Measurements from ENCODE around the gene ZNF438.
"Not testable (repeated sequence)": the region's sequence is repeated elsewhere in the genome, so short reads cannot be mapped to it uniquely, and the experiment has no call there.

ZNF438 gene, protein sequence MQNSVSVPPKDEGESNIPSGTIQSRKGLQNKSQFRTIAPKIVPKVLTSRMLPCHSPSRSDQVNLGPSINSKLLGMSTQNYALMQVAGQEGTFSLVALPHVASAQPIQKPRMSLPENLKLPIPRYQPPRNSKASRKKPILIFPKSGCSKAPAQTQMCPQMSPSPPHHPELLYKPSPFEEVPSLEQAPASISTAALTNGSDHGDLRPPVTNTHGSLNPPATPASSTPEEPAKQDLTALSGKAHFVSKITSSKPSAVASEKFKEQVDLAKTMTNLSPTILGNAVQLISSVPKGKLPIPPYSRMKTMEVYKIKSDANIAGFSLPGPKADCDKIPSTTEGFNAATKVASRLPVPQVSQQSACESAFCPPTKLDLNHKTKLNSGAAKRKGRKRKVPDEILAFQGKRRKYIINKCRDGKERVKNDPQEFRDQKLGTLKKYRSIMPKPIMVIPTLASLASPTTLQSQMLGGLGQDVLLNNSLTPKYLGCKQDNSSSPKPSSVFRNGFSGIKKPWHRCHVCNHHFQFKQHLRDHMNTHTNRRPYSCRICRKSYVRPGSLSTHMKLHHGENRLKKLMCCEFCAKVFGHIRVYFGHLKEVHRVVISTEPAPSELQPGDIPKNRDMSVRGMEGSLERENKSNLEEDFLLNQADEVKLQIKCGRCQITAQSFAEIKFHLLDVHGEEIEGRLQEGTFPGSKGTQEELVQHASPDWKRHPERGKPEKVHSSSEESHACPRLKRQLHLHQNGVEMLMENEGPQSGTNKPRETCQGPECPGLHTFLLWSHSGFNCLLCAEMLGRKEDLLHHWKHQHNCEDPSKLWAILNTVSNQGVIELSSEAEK

DNA sequence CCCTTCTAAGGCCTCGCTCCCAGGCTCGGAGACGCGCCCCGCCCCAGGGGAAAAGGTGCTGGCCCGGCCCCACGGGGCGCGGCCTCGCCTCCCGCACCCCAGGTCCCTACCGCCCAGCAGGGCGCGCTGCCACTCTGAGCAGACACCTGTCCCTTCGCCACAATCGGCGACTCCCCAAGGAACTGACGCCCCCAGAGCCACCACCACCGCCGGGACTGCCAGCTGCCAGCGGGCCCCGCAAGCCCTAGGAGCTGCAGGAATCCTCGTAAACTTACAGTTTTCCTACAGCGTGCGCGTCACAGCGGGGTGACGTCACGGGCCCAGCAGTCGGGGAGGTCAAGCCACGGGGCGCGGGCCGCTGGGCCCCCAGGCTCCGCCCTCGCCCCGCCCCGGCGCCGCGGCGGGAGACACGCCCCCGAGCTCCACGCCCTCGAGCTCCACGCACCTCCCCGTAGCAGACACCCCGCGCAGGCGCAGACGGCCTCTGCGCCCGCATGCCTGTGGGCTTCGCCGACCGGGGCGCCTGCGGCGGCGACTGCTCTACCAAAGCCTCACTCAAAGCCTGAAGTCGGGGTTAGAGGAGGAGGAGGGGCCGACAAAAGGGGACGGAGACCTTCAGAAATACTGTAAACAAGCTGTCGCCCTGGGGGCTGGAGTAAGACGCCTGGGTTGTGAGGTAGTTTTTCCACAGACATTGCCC lies at the start of gene ZNF438:
TSS of gene ZNF438 (minus strand) at position 308 of the 700 bp plus-strand sequence. CDS start 154,831 bp downstream, outside the sequence.
- peak; percentile 97 for DNase-seq (ENCODE audit: low spot score)

DNA sequence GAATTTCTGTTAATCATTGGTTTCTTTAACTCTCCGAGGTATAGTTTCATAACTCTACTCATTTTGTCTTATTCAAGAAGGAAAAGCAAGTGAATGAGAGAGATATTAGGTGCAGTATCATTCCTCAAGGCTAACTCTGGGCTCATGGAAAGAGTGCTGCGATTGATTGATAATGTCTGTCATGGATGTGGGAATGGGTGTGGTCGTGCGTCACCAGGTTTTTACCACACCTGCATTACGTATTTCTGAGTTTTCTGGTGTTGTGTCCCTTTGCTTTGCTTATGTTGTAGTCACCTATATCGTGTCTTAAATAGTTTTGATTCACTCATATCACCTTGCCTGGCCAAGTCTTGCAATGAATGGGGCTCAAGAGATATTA lies 44.9 kb upstream of the ZNF438 start:
- no peak for DNase-seq (ENCODE audit: low spot score)

DNA sequence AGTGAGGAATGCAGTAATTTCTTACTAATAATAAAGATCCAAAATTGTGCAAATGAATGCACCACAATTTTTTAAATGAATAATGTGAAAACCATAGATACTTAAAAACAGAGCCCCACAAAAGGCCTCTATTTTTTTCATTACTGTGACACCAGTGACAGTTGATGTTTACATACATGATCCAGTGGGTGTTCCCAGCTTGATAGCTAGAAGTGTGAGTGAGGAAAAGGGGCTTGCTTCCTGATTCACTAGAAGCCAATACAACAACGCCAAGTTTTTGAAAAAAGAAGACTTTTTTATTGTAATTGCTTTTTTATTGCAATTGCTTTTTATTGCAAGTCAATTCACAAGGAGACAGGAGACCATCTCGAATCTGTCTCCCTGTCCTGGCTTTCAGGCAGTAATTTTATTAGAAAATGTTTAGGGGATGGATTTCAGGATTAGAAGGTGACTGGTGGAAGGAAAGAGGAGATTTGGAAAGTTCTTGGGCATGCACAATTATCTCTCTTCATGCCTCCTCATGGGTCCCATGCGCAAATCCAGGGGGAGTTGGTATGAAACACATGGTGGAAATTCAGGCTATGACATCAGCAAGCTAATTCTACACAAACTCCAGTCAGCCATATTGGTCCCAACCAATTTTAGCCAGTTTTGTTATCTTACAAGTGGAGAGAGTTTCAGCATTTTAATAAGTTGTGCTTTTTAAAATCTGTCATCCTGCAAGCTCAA lies 44.4 kb upstream of the ZNF438 start:
- no peak for DNase-seq (ENCODE audit: low spot score)

DNA sequence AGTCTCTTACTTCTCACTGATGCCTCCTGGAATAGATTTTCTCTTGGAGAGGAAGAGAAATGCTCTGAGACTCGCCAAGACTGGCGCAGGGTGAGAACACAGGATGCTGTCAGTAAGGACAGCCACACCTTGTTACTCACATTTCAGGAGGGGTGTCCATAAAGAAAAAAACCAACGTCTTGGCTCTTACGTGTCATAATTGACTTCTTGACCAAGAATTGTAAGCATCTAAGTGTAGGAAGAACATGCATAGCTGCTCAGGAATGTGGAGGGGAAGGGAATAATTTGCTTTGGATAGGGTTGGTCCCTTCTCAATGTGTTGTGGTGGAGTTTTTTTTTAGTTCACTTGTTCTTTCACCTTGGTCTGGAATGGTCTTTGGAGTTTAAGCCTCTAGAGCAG lies 43.8 kb upstream of the ZNF438 start:
- DNase-seq (ENCODE audit: low spot score) = no peak

DNA sequence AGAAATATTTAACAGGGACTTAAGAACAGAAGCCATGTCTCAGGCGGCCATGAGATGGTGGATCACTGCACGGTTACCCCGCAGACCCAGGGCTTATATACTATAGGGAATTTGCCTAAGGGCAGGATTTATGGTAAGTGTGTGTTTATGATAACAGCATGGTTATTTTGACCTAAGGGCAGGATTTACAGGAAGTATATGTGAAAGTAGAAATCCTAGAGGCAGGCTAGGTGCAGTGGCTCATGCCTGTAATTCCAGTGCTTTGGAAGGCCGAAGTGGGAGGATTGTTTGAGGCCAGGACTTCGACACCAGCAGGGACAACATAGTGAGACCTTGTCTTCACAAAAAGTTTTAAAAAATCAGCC lies 43.0 kb upstream of the ZNF438 start:
- DNase-seq (ENCODE audit: low spot score) = no peak

DNA sequence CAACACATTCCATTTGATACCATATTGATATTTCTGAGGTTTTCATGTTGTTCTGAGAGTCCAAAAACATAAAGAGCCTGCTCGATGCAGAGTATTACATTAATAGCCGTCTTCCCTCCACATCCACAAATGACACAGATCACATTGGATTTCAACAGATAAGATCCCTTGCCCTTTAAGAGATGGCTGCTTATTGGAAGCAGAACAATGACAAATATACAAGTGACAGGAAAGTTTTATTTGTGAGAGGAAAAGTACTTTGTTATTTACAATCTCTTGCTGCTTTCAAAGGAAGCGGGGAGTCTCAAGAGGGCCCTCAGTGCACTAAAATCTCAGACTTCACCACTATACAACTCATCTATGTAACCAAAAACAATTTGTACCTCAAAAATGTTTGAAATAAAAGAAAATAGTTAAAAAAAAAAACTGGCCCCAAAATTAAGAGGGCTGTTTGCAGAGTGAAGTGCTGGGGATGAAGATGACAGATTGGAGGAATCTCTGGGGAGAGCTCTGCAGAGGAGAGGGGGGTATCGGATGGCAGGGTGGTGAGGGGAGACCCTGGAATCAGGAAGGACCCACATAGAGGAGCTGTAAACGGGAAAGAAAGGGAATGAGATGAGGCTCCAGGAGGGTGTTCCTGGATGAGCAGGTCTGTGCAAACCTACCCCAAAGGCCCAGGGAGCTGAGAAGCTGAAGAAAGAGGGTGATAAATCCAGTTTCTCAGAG lies 42.5 kb upstream of the ZNF438 start:
- no peak for DNase-seq (ENCODE audit: low spot score)

DNA sequence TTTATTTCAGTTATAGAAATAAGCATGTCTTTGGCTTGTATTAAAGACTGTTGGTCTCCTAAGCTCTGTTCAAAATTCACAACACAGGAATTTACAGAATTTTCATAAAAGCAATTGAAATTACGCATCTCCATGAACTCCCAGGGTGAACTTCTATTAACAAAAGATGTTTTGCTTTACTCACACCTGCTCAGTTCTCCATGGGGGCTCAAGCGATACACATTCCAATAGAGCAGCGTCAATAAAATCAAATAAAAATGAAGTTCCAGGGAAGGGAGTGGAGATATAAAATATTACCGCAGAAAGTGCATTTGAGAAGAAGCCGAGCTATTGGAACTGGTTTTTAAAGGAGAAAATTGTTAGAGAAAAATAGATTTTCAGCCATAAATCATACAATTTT lies 41.5 kb upstream of the ZNF438 start:
- no peak for DNase-seq (ENCODE audit: low spot score)

DNA sequence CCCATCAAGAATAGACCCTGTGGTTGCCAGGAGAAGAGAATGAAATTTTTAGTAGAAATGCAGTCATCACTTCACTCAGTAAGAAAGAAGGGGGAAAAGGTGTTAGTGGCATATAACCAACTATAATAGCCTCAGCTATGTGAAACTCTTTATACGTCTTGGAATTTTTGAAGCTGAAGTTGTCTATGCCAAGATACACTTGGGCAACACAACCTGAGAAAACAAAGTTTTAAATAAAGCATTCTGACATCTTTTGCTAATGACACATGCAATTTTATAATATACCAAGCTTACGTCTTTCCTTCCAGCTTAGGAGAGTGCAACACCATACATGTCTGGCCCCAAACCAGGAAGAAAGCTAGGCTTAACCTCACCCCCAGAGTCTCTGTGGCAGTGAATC lies 40.8 kb upstream of the ZNF438 start:
- no peak for DNase-seq (ENCODE audit: low spot score)

DNA sequence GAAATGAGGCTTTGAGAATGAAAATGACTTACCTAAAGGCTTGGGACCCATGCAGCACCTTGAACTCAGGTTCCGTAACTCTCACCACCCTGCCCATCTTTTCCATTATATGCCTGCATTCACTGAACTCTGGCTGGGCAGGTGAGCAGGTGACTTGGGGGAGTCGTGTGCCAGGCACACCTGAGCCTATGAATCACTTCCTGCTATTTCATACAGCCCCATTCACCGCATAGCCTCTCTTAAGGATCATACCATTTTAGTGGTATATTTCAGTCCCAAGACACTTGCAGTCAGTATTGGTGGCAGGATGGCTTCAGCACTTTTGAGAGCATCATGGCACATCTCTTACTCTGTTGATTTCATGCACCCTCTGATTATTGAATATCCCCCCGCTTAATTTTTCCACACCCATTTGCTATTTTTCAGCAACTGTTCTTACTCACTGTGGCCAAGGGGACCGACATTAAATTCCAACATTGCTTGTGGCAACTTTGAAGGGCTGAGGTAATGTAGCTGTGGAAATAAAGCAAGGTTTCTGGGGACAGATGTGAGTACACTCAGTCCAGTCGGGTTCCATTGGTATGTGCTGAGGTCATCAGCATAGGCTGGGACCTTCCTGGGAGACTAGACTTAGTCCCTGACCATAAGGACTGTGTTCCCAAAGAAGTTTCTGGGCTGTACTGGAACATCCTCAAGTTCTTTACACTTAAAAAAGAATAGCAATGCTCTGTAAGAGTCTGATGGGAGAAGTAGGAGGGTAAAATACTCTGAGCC lies 39.8 kb upstream of the ZNF438 start:
- no peak for DNase-seq (ENCODE audit: low spot score)

DNA sequence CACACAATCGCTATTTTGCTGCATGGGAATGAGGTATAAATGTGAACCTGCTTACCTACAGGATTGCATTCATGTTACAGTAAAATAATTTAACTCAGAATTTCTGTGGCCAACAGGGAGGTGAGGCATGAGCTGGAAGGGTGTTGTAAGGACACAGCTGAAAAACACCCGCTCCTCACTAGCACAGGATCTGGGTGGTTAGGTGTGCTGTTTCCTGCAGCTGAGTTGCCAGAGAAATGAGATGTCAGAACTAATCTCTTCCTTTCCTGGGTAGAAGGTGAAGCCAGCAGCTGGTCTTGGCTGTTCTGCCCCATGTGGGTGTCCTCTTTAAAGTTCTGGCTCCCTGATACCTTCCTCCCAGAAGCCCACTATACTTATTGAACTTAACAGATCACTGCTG lies 39.0 kb upstream of the ZNF438 start:
- no peak for DNase-seq (ENCODE audit: low spot score)

DNA sequence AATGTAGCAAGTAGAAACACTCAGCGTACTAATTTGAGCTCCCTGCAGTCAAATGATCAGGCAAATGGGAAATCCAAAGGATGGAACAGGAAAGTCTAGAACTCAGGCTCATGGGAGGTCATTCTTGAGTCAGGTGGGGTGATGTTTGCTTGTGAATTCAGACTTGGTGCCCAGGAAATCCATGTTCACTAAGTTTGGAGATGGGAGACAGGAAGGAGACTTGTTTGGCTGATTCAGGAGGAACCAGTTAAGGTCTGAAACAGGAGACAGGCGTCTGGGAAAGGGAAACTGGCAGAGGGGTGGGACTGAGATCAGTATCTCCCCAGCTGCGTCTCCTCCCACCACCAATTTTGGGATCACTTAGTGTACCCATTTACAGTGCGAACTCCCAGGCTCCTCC lies 38.4 kb upstream of the ZNF438 start:
- DNase-seq (ENCODE audit: low spot score) = no peak

DNA sequence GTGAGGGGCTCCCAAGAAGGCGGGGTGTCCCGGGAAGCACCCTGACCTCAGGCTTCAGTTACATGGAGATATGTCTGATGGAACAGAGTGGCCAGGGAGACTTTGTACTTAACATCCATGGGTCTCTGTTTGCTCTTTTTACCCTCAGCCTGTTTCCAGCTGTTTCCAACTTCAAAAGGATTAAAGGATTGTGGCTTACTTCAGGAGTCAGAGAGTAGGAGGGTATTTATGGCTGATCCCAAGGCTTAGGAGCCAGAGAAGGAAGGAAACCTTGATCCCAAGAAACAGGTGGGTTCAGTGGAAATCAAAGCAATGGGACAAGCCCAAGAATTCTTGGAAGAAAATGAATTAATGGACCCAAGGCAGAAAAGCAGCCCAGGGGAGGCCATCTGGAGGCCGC lies 37.7 kb upstream of the ZNF438 start:
- DNase-seq (ENCODE audit: low spot score) = no peak

DNA sequence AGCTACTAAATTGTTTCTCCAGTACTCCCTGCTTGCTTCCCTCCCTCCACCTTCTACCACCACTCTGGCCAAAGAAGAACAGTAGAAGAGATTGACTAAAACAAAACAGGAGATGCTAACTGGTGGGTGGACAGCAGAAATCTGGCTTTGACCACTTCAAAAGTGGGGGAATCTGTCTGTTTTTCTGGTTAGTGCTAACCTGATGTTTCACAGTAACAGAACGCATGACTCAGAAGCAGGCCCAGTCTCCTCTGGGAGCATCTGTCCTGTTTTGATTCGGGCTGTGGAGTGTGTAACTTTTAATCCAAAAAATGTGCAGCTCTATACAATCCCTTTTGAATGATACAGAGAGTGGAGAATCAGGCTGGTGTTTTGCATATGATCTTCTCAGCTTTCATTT lies 32.7 kb upstream of the ZNF438 start:
- no peak for DNase-seq (ENCODE audit: low spot score)

DNA sequence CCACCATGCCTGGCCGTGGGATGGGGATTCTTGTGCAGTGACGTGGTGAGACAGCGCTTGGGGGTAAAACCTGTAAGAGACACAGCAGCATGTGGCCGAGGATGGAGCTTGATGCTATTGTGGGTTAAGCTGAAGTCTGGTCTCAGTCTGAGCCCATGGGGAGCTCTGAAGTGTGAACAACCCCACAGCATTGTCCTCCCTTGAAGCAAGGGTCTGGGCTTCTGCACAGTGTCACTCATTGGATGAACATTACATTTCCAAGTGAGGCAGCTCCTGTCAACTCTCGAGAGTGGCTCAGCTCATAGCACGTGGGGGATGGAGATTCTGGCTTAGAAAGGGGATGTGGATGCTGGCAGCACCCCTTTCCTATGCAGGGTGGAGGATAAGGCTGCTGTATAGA lies 32.2 kb upstream of the ZNF438 start:
- DNase-seq (ENCODE audit: low spot score) = no peak

DNA sequence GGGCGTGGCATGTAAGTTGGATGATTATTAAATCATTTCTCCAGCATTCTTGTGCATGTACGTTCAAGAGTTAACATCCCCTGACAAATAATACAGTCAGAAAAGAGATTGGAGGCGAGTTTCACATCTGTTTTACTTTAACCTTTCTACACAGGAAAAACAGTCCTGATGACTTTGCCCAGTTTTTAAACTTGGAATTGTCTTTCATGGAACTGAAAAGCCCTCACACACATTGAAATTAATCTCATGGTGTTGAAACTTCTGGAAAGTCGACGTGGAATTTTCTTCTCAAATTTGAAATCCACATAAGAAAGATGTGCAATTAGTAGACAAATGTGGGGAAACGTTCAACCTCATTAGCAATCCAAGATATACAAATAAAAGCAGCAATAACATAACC lies 31.2 kb upstream of the ZNF438 start:
- no peak for DNase-seq (ENCODE audit: low spot score)

DNA sequence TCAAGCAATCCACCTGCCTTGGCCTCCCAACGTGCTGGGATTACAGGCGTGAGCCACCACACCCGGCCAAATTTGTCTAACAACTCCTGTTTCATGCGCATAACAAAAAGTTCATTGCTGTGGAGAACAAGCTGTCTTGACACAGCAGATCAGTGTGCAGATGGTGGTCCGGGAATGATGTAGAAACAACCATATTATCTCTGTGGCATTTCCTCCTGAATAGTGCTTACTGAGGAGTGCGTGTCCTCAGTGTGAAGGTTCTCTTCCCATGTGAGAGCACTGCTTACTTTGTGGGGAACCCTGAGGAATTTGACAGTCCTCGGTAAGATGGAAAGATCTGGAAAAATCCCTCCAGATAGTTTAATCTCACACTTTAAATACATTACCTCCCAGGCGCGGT lies 30.3 kb upstream of the ZNF438 start:
- no peak for DNase-seq (ENCODE audit: low spot score)

DNA sequence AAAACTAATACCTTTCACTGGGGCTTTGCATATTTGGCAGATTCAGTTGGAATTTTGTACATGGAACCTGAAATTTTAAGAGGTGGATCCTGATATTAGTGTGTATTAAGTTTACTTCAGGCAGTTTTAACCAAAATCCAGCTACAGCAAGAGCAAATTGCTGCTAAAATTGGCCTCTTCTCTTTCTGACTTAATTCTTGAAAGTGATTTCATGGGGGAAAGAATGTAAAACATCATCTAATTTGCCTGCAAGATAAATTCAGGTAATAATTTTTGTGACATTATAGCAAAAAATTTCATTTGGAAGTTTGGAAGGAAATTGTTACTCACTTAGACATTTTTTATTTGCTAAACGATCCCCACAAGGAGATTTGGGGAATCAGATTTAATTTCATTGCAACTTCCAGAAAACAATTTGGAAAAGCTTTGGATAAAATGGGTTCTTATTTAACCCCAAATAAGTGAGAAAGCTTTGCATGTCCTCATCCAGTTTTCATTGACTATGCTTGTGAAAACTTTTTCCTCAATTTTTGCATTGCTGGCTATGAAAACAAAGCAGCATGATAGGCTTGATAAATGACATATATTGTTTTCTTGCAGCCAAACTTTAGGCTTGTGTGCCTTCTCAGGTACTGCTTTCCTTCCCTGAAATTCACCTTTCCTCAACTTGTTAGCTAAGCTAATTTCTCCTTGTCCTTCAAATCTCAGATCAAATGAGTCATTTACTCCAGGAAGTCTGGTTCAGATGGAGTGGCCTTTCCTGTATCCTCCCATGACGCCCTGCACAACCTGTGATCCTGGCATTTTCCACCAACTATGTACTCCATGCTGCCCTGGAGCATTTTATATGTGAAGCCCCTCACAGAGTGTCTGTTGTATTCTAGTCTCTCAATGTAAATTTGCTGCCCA lies 27.4 kb upstream of the ZNF438 start:
- no peak for DNase-seq (ENCODE audit: low spot score)

DNA sequence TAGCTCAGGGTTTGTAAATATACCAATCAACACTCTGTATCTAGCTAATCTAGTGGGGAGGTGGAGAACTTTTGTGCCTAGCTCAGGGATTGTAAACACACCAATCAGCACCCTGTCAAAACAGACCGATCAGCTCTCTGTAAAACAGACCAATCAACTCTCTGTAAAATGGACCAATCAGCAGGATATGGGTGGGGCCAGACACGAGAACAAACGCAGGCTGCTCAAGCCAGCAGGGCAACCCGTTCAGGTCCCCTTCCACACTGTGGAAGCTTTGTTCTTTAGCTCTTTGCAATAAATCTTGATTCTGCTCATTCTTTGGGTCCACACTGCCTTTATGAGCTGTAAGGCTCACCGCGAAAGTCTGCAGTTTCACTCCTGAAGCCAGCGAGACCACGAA lies 25.0 kb upstream of the ZNF438 start:
- not testable (repeated sequence) for DNase-seq (ENCODE audit: low spot score)

DNA sequence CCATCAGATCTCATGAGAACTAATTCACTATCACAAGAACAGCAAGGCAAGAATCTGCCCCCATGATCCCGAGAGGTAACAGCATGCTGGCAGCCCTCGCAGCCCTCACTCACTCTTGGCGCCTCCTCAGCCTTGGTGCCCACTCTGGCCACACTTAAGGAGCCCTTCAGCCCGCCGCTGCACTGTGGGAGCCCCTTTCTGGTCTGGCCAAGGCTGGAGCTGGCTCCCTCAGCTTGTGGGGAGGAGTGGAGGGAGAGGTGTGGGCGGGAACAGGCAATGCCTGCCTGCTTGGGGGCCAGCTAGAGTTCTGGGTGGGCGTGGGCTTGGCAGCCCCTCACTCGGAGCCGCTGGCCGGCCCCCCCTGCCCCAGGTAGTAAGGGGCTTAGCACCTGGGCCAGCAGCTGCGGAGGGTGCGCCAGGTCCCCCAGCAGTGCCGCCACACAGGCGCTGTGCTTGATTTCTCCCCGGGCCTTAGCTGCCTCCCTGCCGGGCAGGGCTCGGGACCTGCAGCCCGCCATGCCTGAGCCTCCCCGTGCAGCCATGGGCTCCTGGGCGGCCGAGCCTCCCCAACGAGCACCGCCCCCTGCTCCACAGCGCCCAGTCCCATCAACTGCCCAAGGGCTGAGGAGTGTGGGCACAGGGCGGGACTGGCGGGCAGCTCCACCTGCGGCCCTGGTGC lies 24.0 kb upstream of the ZNF438 start:
- no peak for DNase-seq (ENCODE audit: low spot score)

Data from putamen (tissue), 1 donor.